ENCODE measurements around the gene FXYD1.

- TF ChIP-seq EP300 (IDR thresholded peaks at IDR 0.05; ENCODE audit: low read depth), result no peak
- no peak for TF ChIP-seq CTCF (IDR thresholded peaks at IDR 0.05)
- no peak for TF ChIP-seq POLR2A (IDR thresholded peaks at IDR 0.05)
Measured at GRCh38 chr19:35119578-35120155, 19.0 kb upstream of the FXYD1 start.

Measured in transverse colon (tissue), 3 donors.